Renal cortex interstitium (tissue), 11 donors: ENCODE results near the gene VAV3. TPM values are rescaled to one million over a fixed set of nuclear protein-coding genes. Genes with fewer than 3 reads are reported as not detected.

Experiments
- DNase-seq, 11 donors: peaks; one replicate each; pipeline ENCODE4 v3.0.0-alpha.2; 2013; ENCODE audit warnings: low read depth in 9 of 11, low spot score in 4 of 11; ENCODE audit errors: extremely low read depth in 1 of 11
- polyA plus RNA-seq, 3 donors: library from polyadenylated mRNA; unstranded; fragments of 120-200 nt; gene quantifications; one replicate each; pipeline ENCODE4 v1.2.1, GENCODE V29; 2013; ENCODE audit not compliant: insufficient read length in 3 of 3

Gene VAV3
- polyA plus RNA-seq, 3 donors = 118 to 153 (median 149) TPM

DNA sequence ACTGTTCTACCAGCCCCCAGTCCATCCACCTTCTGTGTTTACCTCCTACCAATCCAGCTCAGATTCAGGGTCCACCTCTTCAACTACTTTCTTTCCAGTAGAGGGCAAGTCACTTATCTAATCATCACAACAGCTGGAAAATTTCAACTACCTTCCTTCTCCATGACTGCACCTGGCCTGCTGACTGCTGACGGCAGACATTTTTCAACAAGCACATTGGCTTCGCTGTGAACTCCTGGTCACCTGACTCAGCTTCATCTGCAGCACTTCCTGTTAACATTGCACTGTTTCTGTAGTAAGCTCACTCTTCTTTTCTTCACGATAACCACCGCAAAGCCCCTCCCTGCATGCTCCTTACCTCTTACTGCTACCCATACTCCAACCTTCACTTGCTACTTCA lies 418.4 kb downstream of the VAV3 start:
- DNase-seq = no peak

DNA sequence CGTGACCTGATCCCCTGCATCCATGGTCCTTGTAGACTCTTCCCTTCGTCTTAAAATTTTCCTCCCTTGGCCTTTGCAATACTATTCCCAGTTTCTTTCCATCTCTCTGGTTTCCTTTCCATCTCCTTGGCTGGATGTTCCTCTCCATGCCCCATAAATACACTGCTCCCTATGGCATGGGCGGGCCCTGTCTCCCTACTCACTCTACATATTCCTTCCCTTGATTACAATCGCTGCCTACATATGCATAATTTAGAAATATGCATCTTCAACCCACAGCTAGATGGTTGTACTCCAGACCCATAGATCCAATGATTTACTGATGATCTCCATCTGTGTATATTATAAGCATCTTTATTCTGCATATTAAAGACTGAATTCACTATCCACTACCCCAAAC lies 419.1 kb downstream of the VAV3 start:
- no peak for DNase-seq

DNA sequence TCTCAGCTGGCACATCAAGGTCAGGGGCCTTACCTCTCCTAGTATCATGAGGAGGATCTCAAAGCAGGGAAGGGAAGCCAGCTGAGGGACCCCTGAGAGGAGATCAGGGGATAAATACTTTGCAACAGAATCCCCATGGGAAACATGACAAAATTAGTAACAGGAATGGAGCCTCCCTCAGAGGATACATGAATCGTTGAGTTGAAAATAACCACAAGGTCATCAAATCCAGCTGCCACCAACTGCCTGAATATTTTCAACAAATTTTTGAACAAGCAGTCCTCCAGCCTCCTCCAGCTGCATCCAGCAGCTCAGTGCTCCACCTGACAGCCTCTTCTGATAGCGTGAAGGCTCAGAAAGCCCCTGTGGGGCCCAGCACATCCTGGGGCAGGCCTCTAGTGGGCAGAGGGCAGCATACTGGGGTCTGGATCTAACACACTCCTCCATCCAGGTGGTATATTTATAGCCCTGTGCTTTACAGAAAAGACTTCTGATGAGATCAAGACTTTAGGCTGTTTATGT lies 419.9 kb downstream of the VAV3 start:
- no peak for DNase-seq

DNA sequence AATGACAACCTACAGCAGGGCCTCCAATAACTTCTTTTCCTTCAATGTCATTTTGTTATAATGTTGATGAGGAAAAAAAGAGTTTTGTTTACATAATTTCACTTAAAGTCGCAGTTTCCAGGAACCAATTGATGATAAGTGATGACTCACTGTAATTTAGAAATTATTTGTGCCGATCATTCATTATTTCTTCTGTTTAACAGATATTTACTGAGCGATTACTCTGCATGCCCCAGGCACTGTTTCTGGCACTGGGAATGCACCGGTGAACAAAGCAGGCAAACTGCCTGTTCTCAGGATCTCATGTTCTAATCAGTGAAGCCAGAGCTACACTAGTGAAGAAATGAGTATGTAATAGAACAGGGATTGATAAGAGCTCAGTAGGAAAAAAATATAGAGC lies 420.7 kb downstream of the VAV3 start:
- DNase-seq = no peak

DNA sequence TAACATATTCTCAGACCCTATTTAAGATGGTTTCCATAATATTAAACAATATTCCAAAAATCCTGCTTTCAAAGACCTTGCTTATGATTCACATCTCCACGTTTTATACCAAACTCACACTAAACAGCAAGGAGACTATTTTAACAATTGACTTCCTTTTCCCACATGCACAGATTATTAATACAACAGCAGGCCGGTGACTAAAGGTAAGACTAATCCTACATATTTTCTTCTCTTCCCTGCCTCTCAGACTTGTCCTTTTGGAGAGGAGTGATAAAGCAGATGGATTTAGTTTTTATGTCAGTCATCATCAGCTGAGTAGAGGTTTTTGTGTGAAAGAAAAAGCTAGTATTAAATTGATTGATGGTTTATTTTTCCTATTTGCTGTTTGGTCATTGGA lies 423.6 kb downstream of the VAV3 start:
- no peak for DNase-seq

DNA sequence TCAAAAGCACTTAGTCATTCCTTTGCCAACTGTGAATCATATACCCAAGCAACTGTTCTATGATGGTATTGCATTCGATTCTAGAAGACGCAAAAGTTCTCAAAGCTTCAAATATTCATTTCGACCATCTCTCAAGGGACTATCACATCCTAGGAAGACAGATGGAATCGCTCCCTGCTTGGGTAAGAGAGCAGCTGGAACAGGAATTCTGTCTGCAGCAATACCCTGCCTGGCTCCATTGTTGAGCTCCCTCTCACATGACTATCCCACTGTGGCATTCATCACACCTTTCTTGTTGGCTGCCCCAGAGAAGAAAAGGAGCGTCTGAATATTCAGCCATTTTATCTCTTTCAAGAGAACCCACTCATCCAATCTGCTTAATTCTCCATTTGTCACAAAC lies 426.5 kb downstream of the VAV3 start:
- no peak for DNase-seq

DNA sequence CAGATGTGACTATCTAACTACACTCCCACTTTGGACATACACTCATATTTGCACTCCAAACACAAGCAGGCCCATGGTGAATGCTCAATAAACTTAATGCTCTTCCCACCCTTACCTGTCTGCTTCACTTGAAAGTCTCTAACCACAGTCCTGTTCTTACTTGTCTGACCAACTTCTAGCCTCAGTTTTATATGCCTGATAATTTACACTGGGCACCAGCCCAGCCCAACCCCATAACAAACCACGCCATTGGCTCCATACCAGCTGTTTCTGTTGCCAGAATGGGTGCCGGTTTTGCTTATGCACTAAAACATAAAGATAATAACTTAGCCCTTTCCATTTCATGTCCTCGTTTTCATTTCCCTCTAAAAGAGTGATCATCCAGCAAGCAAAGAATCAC lies 428.7 kb downstream of the VAV3 start:
- no peak for DNase-seq

DNA sequence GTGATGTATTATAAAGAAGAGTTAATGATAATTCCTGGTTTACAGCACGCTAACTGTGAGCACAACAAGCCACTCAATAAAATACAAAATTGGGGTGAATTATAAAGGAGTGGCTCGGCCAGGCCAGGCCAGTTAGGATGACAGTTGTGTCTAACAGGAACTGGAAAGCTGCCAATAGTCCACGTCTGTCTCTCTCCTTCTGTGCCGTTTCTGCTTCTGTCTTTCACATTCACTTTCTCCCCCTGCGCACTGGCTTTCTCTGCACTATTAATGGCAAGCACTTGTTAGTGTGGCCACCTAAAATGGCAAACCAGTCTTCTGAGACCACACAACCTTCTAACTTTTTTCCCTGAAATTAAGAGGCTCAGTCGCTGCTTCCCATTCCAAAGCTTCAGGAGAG lies 429.9 kb downstream of the VAV3 start:
- DNase-seq = no peak

DNA sequence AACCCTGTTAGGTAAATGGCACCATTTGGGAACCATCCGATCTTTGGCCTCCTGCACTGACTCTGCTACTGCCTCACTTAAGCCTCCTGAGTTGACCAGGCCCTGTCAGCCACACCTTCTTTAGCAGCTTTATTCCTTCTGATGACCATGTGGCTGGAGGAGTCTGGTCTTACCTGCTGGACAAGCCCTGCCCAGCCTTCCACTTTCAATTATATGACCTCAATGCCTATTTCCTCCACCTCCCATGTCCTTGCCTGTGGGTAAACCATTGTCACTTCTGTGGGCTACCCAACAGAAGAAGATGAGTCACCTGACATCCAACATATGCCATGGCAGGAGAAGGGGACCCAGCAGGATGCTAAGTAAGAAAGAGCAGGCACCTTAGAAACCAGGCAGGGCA lies 430.3 kb downstream of the VAV3 start:
- DNase-seq = no peak

DNA sequence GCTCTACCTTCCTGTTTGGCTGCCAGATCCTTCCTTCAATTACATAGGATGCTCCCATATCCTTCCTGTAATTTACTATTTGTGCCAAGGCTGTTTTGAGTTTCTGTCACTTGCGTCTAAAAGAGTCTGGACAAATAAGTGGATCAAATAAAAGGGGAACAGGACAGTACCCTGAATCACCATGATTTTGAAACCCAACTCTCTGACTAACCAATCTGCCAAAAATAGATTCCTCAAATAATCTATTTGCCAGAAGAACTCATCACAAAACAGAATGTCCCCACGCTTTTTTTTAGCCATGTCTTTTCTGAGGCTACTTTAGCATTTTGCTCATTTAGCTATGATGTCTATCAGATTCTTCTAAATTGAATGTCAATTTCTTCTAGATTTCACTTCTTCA lies 431.5 kb downstream of the VAV3 start:
- no peak for DNase-seq

DNA sequence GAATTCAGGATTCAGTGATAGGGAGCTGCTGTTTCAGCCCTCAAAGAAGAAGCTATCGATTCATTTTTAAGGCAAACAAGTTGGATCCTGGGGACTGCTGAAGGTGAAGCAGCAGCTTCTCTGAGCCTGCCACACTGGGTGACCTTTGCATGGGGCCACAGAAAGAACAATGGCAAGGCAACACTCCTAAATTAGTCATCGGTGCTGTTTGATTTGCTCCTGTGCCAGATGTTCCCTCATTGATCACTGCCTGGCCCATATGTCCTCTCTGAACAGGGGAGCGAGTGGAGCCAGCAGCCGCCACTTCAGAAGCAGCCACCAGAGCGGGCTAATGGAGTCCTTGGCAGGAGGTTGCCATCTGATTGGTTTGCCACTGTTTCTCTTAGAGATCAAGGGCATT lies 432.7 kb downstream of the VAV3 start:
- no peak for DNase-seq

DNA sequence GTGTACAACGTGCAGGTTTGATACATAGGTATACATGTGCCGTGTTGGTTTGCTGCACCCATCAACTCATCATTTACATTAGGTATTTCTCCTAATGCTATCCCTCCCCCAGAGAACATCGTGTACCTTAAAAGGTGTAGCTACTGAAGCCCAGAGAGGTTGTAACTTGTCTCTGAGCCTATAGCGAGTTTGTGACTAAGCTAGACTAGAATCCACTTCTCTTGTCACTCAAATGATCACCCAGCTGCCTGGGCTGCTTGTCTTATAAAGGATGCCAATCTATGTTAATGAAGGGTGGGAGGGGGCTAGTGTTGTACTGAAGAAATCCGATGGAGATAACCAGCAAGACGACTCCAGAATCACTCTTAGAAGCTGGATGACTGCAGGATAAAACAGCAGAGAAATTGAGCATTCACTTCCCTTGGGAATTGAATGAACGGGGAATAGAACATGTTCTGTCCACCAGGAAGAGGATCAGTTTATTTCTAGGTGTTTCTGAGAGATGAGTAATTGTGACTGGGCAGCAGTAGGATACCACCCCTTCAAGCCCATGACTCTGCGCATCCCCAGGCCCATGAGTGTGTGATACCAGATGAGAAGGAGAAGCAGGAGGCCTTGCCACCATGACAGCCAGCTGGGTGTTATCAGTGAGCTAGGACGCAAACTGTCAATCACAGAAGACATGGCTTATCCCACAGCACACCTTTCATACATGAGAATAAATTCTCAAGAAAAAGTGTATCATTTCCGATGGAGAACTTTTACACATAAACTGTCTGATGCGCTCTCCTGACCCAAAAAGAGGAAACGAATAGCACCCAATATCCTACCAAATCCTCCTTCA lies 433.7 kb downstream of the VAV3 start:
- no peak for DNase-seq

DNA sequence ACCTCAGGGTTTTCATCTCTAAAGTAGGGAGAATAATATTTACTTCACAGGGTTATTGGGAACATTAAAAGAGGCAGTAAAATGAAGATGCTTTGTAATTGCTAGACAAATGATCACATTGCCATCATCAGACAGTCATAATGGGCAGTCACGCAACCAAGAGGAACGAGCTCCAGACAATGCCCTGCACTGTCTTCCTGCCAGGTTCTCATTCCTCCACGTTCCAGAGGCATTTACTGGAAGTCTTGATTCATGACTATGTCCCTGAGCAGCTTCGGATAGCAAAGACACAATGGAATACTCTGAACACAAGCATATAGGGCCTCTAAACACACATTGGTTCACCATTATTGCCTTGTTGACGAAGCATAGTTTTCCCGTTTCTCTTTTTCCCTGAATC lies 434.4 kb downstream of the VAV3 start:
- DNase-seq = no peak

DNA sequence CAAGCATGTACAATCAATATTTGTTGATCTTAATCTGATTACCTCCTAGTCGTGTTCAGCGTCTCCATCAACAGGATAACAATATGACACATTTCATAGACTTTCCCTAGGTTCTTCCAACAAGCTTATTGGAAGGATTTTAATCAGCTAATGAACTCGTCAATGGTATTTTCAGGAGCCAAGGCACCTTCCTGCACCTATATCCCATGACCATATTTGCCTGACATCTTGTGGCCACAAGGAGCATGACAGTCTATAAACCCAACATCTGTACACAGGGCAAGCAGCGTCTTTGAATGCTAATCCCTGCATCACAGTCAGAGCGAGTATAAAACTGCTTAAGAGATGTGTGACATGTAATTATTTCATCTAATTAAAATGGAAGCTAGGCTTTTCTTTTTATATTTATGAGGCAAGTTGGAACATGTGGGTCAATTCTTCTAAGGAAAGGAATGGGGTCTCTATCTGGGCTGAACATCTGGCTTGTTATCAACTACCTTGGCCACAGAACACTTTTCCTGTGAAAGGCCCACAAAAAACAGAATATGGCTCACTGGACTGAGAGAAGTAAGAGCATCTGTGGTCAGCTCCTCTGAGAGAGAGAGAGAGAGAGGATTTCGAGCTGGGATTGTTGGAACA lies 435.4 kb downstream of the VAV3 start:
- DNase-seq = peak; percentile 15 to 47 (median 23)

DNA sequence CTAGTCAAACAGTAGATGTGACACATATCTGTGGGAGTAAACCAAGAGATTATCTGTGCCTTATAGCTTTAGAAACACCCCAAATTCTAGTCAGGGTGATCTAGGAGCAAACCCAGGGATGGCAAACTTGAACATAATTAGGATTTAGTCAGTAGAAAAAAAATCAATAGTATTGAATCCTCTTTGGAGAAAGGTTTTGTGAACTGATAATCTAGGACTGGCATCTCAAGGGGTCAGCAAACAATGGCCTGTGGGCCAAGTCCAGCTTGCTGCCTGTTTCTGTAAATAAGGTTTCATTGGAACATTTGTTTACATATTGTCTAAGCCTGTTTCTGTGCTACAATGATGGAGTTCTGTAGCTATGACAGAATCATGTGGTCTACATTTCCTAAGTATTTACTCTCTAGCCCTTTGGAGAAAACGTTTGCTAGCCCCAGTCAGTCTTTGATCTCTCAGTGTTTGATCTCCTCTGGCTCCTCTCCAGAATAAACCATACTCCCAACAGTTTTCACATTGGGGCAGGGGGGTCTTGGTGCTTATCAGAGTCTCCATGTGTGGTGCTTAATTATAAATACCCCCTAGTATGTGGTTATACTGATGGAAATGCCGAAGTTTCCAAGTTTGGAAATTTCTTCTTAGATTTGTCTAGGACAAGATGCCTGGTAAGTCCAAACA lies 438.3 kb downstream of the VAV3 start:
- no peak for DNase-seq

DNA sequence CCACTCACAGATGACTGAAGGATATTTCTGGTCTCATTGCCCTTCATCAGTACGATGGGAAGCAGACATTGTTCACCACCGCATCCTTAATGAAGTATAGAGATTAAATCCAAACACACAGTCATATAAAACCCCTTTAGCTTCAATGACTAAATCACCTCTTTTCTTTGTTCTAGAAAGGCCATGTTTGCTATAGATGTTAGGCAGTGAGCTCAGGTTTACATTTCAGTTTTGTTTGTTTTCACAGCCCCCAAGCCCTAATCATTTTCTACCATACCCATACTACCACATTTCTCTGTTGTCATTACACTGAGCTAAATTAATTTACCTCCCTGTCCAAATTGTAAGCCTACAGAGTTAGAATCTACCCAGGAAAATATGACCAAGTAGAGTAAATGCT lies 439.0 kb downstream of the VAV3 start:
- DNase-seq = no peak

DNA sequence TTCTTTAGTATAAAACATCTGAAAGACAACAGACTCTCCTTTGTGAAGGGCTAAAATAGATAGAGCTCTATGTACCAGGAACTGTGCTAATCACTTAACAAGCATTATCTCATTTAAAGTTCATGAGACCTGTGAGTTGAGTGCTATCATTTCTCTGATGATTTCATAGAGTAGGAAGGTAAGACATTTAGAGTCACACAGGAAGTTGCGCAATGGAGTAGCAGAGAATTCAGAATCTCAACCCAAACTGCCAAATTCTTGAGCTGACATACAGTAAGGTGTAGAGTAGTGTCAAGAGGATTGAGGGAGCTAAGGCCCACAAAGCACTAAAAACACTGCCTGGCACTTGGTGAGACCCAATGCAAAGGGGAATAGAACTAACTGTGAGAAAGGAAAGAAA lies 439.8 kb downstream of the VAV3 start:
- DNase-seq = no peak

DNA sequence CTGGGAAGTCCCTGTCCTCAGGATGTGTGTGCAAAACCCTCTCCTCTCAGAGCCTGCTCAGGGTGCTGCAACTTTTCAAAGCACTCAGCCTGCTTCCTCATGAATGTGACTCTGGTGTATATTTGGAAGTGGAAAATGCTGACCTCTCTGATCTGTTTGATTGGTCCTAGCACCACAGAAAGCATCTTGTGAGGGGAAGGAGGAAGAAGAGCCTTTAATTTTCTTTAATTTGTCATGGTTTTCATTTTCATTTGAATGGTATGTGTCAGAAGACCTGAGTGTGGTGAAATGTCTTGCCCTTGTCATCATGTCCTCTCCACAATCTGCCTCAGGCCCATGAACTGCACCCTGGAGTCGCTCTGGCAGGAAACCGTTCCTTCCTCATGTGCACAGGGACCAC lies 440.7 kb downstream of the VAV3 start:
- DNase-seq = no peak

DNA sequence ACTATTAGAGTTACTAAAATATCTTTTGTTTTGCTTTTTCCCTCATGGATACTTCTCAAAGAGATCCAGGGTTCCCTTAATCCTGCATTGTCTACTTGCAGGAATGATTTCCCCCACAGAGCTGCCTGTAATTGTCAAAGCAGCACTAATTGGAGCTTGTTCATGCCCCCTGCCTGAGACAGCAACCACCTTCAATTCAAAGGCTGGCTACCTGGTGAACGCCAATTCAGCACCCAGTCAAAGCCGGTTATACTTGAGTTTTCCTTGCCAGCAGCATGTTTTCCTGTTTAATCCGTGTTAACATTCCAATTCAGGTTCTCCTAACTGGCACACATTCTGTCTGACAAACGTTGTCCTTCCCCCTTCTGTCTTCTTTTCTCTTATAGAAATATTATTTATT lies 441.2 kb downstream of the VAV3 start:
- DNase-seq = no peak

DNA sequence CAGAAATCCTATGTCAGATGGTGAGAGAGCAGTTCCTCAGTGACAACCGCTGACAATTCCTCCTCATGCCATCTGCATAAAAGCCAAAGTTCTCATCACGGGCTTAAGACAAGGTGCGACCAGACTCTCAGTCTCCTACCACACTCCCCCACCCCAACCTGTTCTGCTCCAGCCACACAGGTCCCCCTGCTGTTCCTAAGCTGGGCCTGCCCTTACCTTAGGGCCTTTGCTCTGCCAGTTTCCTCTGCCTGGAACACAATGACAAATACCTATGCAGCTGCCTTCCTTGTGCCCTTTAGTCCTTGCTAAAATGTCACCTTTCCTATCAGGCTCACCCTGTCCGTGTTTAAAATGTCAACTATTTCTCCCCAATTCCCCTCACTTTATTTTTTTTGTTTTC lies 441.9 kb downstream of the VAV3 start:
- DNase-seq = no peak
